IPS DF 19.7 (cell line): ENCODE results near the gene TAF11L6.
"Not testable (repeated sequence)": the region's sequence is repeated elsewhere in the genome, so short reads cannot be mapped to it uniquely, and the experiment has no call there.

Experiments
- DNase-seq: peaks from one replicate; pipeline ENCODE4 v3.0.0-alpha.2; 2013; ENCODE audit warnings: low read depth, low spot score

TAF11L6 gene

DNA sequence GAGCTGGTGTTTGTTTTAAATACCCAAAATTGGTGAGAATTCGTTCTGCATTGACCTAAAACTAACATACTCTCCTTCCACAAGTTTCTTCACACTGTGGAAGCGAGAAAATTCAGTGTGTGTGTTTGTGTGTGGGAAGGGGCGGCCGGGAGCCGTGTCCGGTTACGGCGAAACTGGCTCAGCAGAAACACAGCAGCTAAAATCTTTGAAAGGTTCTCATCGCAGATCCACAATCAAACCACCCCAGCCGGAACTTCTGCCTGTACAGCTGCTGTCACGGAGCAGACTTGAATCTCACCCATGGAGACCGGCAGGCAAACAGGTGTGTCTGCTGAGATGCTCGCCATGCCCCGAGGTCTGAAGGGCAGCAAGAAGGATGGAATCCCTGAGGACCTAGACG is at the start of gene TAF11L6:
TAF11L6 (plus strand) TSS at position 301 of the 400 bp plus-strand sequence.
- DNase-seq = not testable (repeated sequence)

DNA sequence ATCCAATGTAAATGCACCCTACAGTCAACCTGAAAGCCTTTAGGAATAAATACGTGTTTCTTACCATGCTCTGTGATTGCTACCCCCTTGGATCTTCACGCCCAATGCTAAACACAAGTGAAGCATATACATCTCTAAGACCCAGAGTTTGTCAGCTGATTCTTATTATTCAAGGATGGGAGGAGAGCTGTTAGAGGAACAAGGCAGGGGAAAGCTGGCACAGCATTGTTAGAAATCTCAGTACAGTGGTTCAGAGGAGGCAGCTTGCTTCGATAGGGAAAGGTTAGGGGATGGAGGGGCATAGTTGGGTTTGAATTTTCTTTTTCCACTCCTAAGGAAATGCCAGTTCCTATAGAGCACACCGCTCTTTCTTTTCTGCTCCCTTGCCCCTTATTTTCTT is 47.1 kb upstream of the TAF11L6 start:
- DNase-seq = no peak

DNA sequence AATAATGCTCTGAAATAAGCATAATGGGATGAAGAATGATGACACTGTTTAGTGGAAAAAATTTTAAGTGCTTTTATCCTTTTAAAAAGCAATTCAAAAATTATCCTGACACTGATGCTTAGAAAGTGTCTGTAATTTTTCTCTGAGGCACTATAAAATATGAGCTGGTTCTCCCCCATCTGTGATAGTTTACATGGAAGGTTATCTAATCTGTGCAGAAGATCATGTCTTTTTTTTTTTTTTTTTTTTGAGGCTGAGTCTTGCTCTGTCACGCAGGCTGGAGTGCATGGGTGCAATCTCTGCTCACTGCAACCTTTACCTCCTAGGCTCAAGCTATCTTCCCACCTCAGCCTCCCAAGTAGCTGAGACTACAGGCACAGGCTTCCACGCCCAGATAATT is 45.7 kb upstream of the TAF11L6 start:
- no peak for DNase-seq

DNA sequence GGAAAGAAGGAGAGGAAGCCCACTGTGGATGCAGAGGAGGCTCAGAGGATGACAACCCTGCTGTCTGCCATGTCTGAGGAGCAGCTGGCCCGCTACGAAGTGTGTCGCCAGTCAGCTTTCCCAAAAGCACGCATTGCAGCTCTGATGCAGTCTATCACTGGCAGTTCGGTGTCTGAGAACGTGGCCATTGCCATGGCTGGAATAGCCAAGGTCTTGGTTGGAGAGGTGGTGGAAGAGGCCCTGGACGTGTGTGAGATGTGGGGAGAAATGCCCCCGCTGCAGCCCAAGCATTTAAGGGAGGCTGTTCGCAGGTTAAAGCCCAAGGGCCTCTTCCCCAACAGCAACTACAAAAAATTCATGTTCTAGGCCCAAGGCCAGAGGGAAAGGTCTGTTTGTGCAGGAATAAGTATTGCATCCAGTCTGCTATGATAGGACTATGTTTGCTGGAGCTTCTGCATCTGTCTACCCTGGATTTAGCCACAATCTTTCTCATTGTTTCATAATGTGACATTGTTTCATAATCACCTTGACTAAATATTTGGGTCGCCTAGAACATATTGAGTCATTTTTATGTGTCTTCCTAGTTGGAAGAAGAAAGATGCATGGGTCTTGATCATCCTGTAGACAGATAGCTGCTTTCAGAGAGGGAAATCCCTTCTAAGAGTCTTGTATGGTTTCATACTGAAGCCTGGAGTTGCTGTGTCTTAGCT is 41.9 kb upstream of the TAF11L6 start:
- DNase-seq = not testable (repeated sequence)

- no peak for DNase-seq
Measured at GRCh38 chr5:17487174-17487512, 41.3 kb upstream of the TAF11L6 start.

DNA sequence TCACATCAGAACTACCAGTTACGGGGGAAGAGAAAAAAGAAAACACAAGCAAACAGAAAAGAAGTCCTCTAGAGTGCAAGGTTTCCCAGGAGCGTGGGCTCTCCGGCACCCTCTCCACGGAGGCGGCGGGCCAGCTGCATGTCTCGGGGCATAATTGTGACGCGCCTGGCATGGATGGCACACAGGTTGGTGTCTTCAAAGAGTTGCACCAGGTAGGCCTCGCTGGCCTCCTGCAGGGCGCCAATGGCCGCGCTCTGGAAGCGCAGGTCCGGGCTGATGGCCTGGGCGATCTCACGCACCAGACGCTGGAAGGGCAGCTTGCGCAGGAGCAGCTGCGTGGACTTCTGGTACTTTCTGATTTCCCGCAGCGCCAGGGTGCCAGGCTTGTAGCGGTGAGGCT is 37.2 kb upstream of the TAF11L6 start:
- DNase-seq = not testable (repeated sequence)

- no peak for DNase-seq
Measured at GRCh38 chr5:17492770-17493169, 35.7 kb upstream of the TAF11L6 start.

GRCh38 chr5:17497446-17497845 is 31.0 kb upstream of the TAF11L6 start:
- no peak for DNase-seq

DNA sequence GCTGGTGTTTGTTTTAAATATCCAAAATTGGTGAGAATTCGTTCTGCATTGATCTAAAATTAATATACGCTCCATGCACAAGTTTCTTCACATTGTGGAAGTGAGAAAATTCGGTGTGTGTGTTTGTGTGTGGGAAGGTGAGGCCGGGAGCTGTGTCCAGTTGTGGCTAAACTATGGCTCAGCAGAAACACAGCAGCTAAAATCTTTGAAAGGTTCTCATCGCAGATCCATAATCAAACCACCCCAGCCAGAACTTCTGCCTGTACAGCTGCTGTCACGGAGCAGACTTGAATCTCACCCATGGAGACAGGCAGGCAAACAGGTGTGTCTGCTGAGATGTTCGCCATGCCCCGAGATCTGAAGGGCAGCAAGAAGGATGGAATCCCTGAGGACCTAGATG is 30.5 kb upstream of the TAF11L6 start, which contains the start of gene TAF11L2:
TAF11L2 (plus strand) TSS at position 301 of the 400 bp plus-strand sequence.
- DNase-seq = not testable (repeated sequence)

DNA sequence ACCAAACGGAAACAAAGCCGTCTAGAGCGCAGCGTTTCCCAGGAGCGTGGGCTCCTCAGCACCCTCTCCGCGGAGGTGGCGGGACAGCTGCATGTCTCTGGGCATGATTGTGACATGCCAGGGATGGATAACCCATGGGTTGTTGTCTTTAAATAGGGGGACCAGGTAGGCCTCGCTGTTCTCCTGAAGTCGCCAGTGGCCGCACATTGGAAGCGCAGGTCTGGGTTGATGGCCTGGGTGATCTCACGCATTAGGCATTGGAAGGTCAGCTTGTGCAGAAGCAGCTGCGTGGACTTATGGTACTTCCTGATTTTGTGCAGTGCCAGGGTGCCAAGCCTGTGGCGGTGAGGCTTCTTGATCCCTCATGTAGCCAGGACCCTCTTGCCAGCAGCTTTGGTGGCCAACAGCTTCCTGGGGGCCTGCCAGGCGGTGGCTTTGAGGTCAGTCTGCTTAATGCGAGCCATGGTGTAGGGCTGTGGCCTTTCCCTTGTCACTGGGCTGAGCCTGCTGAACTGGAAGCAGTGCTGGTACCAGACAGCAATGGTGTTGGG is 16.6 kb upstream of the TAF11L6 start:
- no peak for DNase-seq

GRCh38 chr5:17517526-17517925 is 10.9 kb upstream of the TAF11L6 start:
- DNase-seq = not testable (repeated sequence)

- DNase-seq = not testable (repeated sequence)
Measured at GRCh38 chr5:17518067-17518466, 10.4 kb upstream of the TAF11L6 start, which contains the start of gene TAF11L3. TAF11L3 (plus strand) TSS chr5:17518367.

GRCh38 chr5:17519508-17519907 is 9.0 kb upstream of the TAF11L6 start:
- not testable (repeated sequence) for DNase-seq

DNA sequence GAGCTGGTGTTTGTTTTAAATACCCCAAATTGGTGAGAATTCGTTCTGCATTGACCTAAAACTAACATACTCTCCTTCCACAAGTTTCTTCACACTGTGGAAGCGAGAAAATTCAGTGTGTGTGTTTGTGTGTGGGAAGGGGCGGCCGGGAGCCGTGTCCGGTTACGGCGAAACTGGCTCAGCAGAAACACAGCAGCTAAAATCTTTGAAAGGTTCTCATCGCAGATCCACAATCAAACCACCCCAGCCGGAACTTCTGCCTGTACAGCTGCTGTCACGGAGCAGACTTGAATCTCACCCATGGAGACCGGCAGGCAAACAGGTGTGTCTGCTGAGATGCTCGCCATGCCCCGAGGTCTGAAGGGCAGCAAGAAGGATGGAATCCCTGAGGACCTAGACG is 7.0 kb upstream of the TAF11L6 start, which contains the start of gene TAF11L4:
TAF11L4 (plus strand) TSS at position 301 of the 400 bp plus-strand sequence.
- DNase-seq = not testable (repeated sequence)

- not testable (repeated sequence) for DNase-seq
Measured at GRCh38 chr5:17524935-17525334, 3.5 kb upstream of the TAF11L6 start, which contains the start of gene TAF11L5. TAF11L5 (plus strand) TSS chr5:17525235.

- DNase-seq = not testable (repeated sequence)
Measured at GRCh38 chr5:17526504-17526903, 2.0 kb upstream of the TAF11L6 start.
